NOMO-1 (cell line): ENCODE results near the gene CDR2L.
"Not testable (repeated sequence)": the region's sequence is repeated elsewhere in the genome, so short reads cannot be mapped to it uniquely, and the experiment has no call there.

Source experiments
- DNase-seq, 2 experiments: peaks; one replicate each; lab custom pipeline; 2025; ENCODE audit not compliant: unreplicated experiment in 2 of 2; lab: John Stamatoyannopoulos, UW

The CDR2L gene

GRCh38 chr17:74957935-74958740 lies 29.3 kb upstream of the CDR2L start:
- peak; percentile 47 to 53 for DNase-seq

DNA sequence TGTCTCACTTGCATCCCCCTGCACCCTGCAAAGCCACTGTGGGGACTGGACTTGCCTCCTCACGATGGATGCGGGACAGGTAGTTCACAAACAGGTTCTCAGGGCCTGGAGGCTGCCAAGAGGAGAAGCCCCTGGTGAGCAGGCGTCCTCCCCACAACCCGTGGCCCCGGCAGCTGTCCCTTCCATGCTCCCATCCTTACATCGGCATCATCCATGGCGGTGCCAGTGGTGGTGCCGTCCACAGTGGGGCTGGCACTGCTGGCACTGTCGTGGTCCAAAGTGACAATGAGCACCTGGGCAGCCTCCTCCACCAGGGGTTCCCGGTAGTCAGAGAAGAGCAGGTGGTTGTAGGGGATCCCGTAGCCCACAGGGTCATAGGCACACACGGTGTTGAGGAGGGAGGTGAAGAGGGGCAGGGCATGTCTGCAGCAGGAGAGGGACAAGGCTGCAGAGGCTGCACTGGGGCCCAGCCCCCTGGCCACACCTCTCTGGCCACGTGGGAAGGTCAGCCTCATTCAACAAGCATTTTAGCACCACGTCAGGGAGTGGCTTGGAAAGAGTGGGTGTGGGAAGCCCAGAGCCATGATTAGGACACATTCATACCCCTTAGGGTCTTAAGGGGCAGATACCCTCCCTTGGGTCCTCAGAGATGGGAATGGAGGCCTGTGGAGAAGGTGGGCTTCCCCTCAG lies 27.5 kb upstream of the CDR2L start:
- DNase-seq, result no peak

DNA sequence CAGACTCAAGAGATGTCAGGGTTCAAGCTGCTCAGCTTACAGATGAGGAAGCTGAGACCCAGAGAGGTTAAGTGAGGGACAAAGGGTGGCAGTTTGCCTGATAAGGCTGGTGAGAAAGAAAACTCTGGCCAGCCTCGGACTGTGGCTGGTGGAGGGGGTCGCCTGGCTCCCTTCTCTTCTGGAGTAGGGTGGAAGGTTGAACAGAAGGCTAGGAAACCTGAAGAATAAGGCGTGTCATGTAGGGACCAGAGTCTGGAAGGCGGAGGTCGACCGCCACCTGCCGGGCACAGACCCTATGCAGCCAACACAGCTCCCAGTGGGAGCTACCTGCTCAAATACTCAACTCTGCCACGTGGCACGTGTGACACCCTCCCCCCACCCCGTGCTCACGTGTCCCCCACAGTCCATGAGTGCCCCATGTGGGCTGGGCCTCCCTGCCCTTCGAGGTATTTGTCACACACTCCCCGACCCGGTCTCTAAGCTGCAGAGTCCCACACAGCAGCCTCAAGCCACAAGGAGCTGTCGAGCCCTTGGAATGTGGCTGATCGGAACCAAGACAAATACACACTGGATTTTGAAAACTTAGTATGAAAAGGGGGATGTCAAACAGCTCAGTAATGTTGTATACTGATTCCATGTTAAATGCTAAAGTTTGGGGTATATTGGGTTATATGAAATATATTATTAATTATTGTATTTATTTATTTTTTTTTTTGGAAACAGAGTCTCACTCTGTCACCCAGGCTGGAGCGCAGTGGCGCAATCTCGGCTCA lies 26.7 kb upstream of the CDR2L start:
- DNase-seq, result peak; percentile 48 to 67

DNA sequence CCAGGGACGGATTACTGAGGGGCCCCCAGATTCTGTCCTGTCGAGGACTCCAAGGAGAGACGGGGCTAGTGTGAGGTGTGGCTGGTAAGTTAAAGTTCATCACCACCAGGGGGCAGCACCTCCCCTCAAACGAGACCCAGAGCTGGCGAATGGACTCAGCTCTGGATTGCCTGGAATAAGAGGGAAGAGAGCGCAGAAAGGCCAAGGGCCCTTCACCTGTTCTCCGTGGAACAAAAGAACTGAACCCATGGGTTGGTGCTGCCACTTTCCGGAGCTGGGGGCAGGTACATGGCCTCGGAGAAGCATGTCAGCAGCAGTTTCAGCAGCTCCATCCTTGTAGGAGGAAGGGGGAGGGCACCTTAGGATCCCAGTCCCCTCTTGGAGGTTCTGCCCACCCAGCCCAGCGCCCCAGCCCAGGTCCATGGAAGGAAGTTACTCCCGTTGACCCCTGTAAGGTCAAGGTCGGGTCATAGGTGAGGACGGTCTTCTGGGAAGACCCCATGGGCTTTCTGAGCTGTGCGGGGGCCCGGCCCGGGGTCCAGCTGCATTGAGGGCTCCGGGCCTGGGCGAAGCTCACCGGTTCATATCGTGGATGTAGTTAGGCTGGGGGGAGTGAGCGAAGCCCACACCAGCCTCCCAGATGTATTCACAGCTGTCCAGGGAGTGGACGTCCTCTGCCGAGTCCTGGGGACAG lies 25.6 kb upstream of the CDR2L start:
- peak; percentile 60 to 61 for DNase-seq

DNA sequence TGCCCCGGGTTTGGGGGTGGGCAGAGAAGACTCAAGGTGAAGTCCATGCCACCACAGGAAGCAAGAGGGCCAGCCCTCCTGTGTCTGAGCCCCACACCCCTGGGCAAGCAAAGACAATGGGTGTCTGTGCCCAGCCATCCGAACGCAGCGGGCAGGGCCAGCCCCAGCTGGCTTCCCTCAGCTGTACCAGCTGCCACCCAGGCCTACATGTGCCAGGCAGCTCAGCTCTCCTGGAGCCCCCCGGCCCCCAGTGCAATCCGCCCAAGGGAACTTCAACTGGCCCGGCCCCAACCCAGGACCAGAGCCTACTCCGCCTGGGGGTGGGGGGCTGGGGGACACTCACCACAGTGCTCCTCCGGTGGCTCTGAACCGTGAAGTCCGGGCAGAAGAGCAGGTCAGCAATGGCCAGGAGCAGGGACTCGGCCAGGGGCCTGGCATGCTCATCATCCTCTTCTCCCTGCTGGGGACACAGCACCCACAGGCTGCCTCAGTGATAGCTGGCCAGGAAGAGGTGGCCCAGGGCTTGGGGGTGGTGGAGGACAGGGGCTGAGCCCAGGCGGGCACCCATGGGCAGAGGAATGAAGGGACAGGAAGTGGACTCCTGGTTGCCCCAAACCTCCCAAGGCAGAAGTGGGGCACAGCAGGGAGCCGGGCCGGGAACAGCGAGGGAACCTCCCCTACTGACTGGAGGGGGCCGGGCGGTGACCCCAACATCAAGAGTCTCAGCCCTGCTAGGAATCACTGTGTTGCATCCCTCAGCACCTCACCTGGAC lies 24.6 kb upstream of the CDR2L start:
- DNase-seq, result no peak

- no peak for DNase-seq
Measured at GRCh38 chr17:74963656-74964055, 23.8 kb upstream of the CDR2L start.

- DNase-seq, result no peak
Measured at GRCh38 chr17:74964246-74964761, 23.1 kb upstream of the CDR2L start.

DNA sequence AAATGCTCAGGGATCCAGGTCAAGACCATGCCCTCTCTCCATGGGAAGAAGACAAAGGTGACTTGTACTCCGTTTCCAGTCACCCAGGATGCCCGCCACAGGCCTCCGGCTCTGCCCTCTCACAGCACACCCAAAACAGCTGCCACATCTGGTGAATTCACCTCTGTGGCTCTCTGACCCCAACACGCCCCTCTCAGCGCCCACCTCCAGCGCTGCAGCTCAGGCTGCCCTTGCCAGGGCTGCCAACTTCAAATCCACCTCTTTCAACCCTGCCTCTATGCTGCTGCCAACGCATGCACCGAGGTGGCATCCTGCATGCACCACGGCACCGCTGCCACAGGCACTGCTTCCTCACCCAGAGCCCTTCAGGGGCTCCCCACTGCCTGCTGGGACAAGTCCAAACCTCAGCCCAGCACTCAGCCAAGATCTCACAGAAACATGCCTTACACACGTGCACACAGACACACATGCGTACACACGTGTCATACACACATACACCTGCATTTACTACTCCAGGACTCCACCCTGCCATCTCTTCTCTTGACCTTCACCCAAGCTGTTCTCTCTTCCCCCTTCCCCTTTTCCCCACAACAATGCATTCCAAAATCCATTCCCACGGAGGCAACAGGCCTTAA lies 22.3 kb upstream of the CDR2L start:
- no peak for DNase-seq

DNA sequence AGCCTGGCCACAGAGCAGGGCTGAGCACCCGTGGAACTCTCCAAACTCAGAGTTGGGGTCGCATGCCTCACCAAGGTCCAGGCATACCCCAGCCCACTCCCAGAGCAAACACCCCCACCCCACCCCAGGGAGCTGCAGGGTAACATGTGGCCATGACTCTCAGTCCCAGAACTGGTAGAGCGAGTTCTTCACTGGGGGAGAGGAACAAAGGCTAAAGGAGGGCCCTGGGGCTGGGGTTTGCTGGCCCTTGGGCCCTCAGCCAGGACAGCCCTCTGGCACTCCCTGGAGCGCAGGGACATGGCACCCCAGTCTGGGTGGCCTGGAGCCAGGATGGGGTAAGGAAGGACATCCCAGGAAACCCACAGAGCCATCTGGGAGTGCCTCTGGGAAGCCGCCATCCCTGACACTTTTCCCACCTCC lies 19.1 kb upstream of the CDR2L start:
- DNase-seq, result no peak

GRCh38 chr17:74969501-74969900 lies 17.9 kb upstream of the CDR2L start:
- DNase-seq, result not testable (repeated sequence)

- DNase-seq, result no peak
Measured at GRCh38 chr17:74970395-74970794, 17.0 kb upstream of the CDR2L start.

GRCh38 chr17:74971069-74971841 lies 16.2 kb upstream of the CDR2L start:
- no peak for DNase-seq

- DNase-seq, result no peak
Measured at GRCh38 chr17:74971842-74972106, 15.7 kb upstream of the CDR2L start.

GRCh38 chr17:74972107-74972972 lies 15.1 kb upstream of the CDR2L start, which contains the start of gene HID1:
HID1 (minus strand) TSS chr17:74972759; CDS start chr17:74972656, 103 bp downstream.
- DNase-seq, result no peak

GRCh38 chr17:74972973-74973328 lies 14.5 kb upstream of the CDR2L start:
- no peak for DNase-seq

GRCh38 chr17:74975943-74976342 lies 11.5 kb upstream of the CDR2L start:
- no peak for DNase-seq

- DNase-seq, result no peak
Measured at GRCh38 chr17:74977802-74978201, 9.6 kb upstream of the CDR2L start.

DNA sequence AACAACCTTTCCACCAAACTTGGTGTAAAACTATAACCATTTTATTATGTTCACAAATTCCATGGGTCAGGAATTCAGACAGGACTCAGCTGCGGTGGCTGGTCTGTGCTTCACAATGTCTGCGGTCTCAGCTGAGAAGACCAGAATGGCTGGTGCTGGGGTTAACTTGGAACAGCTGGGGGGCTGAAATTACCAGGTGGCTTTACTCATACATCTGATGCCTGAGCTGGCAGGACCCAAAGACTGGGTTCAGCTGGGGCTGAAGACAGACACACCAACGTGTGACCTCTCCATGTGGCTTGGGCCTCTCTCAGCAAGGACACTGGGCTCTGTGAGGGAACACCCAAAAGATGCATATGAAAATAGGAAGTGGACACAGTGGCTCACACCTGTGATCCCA lies 9.2 kb upstream of the CDR2L start:
- DNase-seq, result no peak
